ENCODE measurements around the gene MYL3.

The MYL3 gene

GRCh38 chr3:46865546-46865945 lies 2.3 kb upstream of the MYL3 start:
- DNase-seq, result no peak

- no peak for DNase-seq
Observed at GRCh38 chr3:46865031-46865507, 1.8 kb upstream of the MYL3 start.

- no peak for DNase-seq
Observed at GRCh38 chr3:46864061-46864881, 1.0 kb upstream of the MYL3 start.

- DNase-seq, result no peak
Observed at GRCh38 chr3:46862369-46863025, 747 bp downstream of the MYL3 start.

- no peak for DNase-seq
Observed at GRCh38 chr3:46861605-46862368, 1.5 kb downstream of the MYL3 start.

GRCh38 chr3:46860810-46861604 lies 2.2 kb downstream of the MYL3 start:
- DNase-seq, result no peak

GRCh38 chr3:46860017-46860809 lies 3.0 kb downstream of the MYL3 start:
- no peak for DNase-seq

- no peak for DNase-seq
Observed at GRCh38 chr3:46859001-46859710, 4.1 kb downstream of the MYL3 start.

- no peak for DNase-seq
Observed at GRCh38 chr3:46858456-46858855, 4.8 kb downstream of the MYL3 start.

- no peak for DNase-seq
Observed at GRCh38 chr3:46857485-46858341, 5.5 kb downstream of the MYL3 start.

- no peak for DNase-seq
Observed at GRCh38 chr3:46856576-46857471, 6.4 kb downstream of the MYL3 start.

GRCh38 chr3:46854555-46854991 lies 8.7 kb downstream of the MYL3 start:
- no peak for DNase-seq

- DNase-seq, result no peak
Observed at GRCh38 chr3:46853441-46854415, 9.5 kb downstream of the MYL3 start.

GRCh38 chr3:46852839-46853355 lies 10.3 kb downstream of the MYL3 start:
- no peak for DNase-seq

- no peak for DNase-seq
Observed at GRCh38 chr3:46852334-46852720, 10.9 kb downstream of the MYL3 start.

Measured in hypothalamus (tissue), 51 donors.